Measurements from ENCODE around the gene SLC12A7. TPM values are rescaled to one million over a fixed set of nuclear protein-coding genes. Genes with fewer than 3 reads are reported as not detected.

Gene SLC12A7
- total and polyA plus RNA-seq, 9 donors, result 5.9 to 33.9 (median 23.0) TPM

- no peaks in the 10 kb centered on the region for H3K9me3 ChIP-seq
- no peaks in the 10 kb centered on the region for H3K36me3 ChIP-seq
- intact Hi-C loops (cut with DNase I), result loop anchor here in 1 of 4 donors (10.0 kb wide), 1 partner anchor 211 kb away; no protein-coding TSS in a partner anchor
- no peaks in the 10 kb centered on the region for H3K27me3 ChIP-seq
- H3K4me3 ChIP-seq, result no peak overlapping the region
- no peaks in the 10 kb centered on the region for H3K4me1 ChIP-seq (ENCODE audit: insufficient read depth)
- no peak for DNase-seq
- TF ChIP-seq EP300 (IDR thresholded peaks at IDR 0.05) (no peak), CTCF (IDR thresholded peaks at IDR 0.05) (no peak), POLR2A (IDR thresholded peaks at IDR 0.05) (no peak)
- no peak overlapping the region for H3K27ac ChIP-seq
- WGBS, 3 donors, result 75 to 81% (median 78%) methylated on average over 27 of the region's 27 CpGs
Observed at GRCh38 chr5:1135696-1136525, 24.0 kb upstream of the SLC12A7 start.

- WGBS, 3 donors, result 52 to 59% (median 59%) methylated on average over 14 of the region's 14 CpGs
- no peaks in the 10 kb centered on the region for H3K27me3 ChIP-seq
- no peaks in the 10 kb centered on the region for H3K36me3 ChIP-seq
- H3K27ac ChIP-seq, result no peak overlapping the region
- DNase-seq, result no peak
- H3K9me3 ChIP-seq, result no peaks in the 10 kb centered on the region
- no peaks in the 10 kb centered on the region for H3K4me1 ChIP-seq (ENCODE audit: insufficient read depth)
- TF ChIP-seq CTCF (IDR thresholded peaks at IDR 0.05), result no peak
- no peak for TF ChIP-seq EP300 (IDR thresholded peaks at IDR 0.05)
- no peak for TF ChIP-seq POLR2A (IDR thresholded peaks at IDR 0.05)
- intact Hi-C loops (cut with DNase I), result loop anchor here in 1 of 4 donors (10.0 kb wide), 1 partner anchor 210 kb away; no protein-coding TSS in a partner anchor
- H3K4me3 ChIP-seq, result no peak overlapping the region
Observed at GRCh38 chr5:1134478-1134877, 22.6 kb upstream of the SLC12A7 start.

GRCh38 chr5:1133510-1134201 lies 21.8 kb upstream of the SLC12A7 start:
- Histone ChIP-seq H3K4me1 (ENCODE audit: insufficient read depth) (no peaks in the 10 kb centered on the region), H3K27me3 (no peaks in the 10 kb centered on the region), H3K4me3 (no peak overlapping the region), H3K27ac (no peak overlapping the region), H3K9me3 (no peaks in the 10 kb centered on the region), H3K36me3 (no peaks in the 10 kb centered on the region)
- intact Hi-C loops (cut with DNase I), result loop anchor here in 1 of 4 donors (10.0 kb wide), 1 partner anchor 209 kb away; no protein-coding TSS in a partner anchor
- DNase-seq, result no peak
- WGBS, 3 donors, result 62 to 77% (median 66%) methylated on average over 17 of the region's 17 CpGs
- no peak for TF ChIP-seq EP300 (IDR thresholded peaks at IDR 0.05)
- no peak for TF ChIP-seq CTCF (IDR thresholded peaks at IDR 0.05)
- TF ChIP-seq POLR2A (IDR thresholded peaks at IDR 0.05), result no peak

GRCh38 chr5:1133108-1133507 lies 21.2 kb upstream of the SLC12A7 start:
- Histone ChIP-seq H3K4me1 (ENCODE audit: insufficient read depth) (no peaks in the 10 kb centered on the region), H3K36me3 (no peaks in the 10 kb centered on the region), H3K27ac (no peak overlapping the region), H3K4me3 (no peak overlapping the region), H3K27me3 (no peaks in the 10 kb centered on the region), H3K9me3 (no peaks in the 10 kb centered on the region)
- TF ChIP-seq CTCF (IDR thresholded peaks at IDR 0.05) (no peak), EP300 (IDR thresholded peaks at IDR 0.05) (no peak), POLR2A (IDR thresholded peaks at IDR 0.05) (no peak)
- intact Hi-C loops (cut with DNase I), result loop anchor here in 1 of 4 donors (10.0 kb wide), 1 partner anchor 208 kb away; no protein-coding TSS in a partner anchor
- 84 to 91% (median 89%) methylated on average over 9 of the region's 9 CpGs for WGBS, 3 donors
- DNase-seq, result no peak

Measured in ovary (tissue), 9 donors.